Right lobe of liver (tissue), 4 donors: ENCODE results near the gene KLHL26.

ENCODE experiments used
- CTCF ChIP-seq, 4 donors: fragments of 200-600 bp in 3 of 4; fragments of 450-650 bp in 1 of 4; IDR thresholded peaks; one replicate each; pipeline versions ENCODE4 v1.5.1 to v1.8.0; 2016 to 2022; ENCODE audit warnings: antibody characterized with exemption in 4 of 4, mild to moderate bottlenecking in 2 of 4
- POLR2A ChIP-seq: fragments of 450-650 bp; IDR thresholded peaks from one replicate; pipeline ENCODE4 v1.6.1; 2017; ENCODE audit warnings: antibody characterized with exemption, mild to moderate bottlenecking
- donor health status: DM: no; HTN: no; CAD: no.
- donor health status: DM: no; HTN: no; CAD: no.
- donor health status: DM: no; HTN: yes; CAD: no.

- TF ChIP-seq CTCF (IDR thresholded peaks at IDR 0.05) = no peak
- no peak for TF ChIP-seq POLR2A
Observed at GRCh38 chr19:18668252-18668631, 31.4 kb downstream of the KLHL26 start.
